GM21360 (cell line): ENCODE results near the gene ADD1.

Source experiments
- ATAC-seq: cut with Tn5 transposase; IDR thresholded peaks from one replicate; pipeline ENCODE4 v1.9.1; 2021; ENCODE audit warnings: mild to moderate bottlenecking, moderate library complexity; ENCODE audit not compliant: unreplicated experiment

Gene ADD1

DNA sequence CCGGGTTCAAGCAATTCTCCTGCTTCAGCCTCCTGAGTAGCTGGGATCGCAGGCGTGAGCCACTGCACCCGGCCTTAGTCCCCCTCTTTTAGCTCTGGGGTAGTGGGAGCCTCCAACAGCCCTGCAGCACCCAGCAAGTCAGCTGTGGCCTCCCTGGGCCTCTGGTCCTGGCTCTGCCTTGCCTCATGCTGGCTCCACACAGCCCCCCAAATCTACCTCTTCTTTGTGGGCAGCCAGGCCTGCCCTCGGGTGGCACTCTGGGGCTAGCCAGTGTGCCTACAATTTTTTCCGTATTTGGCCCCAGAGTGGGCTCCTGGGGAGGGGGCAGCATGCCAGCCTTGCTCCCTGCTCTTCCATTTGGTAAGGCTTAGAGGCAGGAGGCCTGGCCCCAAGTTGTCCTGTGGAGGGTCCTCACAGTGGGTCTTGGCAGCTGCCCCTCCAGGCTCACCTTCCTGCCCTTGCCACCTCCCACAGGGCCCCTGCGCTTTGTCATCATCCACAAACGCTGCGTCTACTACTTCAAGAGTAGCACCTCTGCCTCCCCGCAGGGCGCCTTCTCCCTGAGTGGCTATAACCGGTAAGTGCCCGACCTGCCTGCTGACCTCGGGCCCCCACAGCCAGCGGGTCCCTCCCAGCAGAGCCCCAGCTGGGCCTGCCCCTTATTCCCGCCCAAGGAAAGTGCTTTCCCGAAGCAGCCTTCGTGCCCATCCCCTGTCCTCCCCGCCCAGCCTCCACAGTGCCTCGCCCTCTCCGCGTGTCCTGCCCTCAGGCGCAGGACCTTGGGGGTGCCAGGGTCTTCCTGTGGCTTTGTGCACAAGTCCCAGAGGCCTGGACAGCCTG lies 21.0 kb upstream of the ADD1 start:
- ATAC-seq = no peak

- no peak for ATAC-seq
These were observed 20.4 kb upstream of the ADD1 start for GRCh38 chr4:2823301-2823670.

DNA sequence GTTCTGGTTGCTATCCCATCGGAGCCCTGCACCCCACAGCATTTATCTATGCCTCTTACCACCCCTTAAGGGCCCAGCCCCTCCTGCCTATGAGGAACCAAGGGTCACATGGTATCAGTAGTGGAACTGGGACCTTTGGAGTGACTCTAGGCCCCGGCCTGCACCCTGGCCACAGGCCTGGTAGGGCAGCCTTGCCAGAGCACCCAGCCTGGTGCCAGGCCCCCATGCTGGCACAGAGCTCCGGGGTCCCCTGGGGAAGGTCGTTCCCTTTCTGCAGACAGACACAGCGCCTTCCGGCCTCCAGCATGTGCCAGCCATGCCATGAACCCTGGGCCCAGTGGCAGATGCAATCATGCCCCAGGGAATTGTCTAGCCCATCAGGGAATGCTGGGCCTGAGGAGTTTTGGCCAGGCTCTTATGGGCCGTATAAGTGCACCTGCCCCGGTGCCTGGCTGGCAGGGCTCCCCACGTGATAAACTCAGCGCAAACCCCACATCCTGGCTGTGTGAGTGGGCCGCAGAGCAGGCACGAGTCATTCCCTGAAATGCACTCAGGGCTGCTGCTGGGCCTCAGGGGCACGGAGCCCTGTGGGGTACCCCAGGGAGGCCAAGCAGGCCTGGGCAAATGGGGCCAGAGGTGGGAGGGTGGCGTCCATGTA lies 19.8 kb upstream of the ADD1 start:
- no peak for ATAC-seq

- ATAC-seq = no peak
These were observed 19.3 kb upstream of the ADD1 start for GRCh38 chr4:2824329-2824835.

DNA sequence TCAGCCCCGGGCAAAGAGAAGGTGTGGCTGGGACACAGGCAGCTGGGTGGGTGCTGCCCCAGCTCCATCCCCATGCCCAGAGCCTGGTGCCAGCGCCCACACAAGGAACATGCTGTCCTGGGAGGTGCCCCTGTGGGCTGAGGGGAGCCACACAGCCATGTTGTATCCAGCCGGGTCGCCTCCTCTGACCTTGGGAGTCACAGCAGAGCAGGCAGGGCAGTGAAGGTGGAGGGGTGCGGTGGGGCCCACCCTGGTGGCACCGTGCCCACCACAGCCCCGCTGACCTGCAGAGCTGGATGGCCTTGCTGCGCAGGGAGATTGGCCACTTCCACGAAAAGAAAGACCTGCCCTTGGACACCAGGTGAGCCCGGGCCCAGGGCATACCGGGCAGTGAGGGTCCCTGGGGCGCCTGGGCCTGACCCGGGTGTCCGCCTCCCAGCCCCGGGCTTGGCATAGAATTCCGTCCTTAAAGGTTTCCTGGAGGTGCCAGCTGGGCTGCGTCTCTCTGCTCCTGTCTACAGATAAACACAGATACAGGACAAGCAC lies 18.7 kb upstream of the ADD1 start:
- ATAC-seq = no peak

- no peak for ATAC-seq
These were observed 17.9 kb upstream of the ADD1 start for GRCh38 chr4:2825740-2826139.

DNA sequence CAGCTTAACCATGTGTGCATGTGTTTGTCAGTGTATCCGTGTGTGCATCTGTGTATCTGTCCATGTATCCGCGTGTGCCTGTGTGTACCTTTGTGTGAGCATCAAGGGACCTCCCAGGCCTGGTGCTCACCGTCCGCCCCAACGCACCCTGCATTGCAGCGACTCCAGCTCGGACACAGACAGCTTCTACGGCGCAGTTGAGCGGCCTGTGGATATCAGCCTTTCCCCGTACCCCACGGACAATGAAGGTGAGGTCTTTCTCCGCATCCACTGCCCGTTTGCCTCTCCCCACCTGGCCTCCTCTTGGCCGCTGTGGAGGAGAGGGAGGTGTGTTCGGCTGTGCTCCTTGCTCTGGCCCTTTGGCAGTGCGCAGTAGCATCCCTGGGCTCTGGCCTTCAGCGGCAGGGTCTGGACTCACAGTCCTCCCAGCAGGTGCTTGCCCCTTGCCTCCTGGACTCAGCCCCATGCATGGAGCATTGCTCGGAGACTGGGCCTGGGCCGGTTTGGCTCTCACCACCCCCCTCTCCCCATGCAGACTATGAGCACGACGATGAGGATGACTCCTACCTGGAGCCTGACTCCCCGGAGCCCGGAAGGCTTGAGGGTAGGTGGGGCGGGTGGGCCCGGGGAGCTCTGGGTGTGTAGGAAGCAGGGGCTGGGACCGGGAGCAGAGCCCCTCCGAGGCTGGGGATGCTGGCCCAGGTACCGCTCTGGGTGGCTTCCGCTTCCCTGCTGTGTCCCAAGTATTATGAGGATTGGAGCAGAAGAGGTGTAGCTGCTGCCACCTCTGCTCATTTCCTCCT lies 16.4 kb upstream of the ADD1 start:
- ATAC-seq = no peak

DNA sequence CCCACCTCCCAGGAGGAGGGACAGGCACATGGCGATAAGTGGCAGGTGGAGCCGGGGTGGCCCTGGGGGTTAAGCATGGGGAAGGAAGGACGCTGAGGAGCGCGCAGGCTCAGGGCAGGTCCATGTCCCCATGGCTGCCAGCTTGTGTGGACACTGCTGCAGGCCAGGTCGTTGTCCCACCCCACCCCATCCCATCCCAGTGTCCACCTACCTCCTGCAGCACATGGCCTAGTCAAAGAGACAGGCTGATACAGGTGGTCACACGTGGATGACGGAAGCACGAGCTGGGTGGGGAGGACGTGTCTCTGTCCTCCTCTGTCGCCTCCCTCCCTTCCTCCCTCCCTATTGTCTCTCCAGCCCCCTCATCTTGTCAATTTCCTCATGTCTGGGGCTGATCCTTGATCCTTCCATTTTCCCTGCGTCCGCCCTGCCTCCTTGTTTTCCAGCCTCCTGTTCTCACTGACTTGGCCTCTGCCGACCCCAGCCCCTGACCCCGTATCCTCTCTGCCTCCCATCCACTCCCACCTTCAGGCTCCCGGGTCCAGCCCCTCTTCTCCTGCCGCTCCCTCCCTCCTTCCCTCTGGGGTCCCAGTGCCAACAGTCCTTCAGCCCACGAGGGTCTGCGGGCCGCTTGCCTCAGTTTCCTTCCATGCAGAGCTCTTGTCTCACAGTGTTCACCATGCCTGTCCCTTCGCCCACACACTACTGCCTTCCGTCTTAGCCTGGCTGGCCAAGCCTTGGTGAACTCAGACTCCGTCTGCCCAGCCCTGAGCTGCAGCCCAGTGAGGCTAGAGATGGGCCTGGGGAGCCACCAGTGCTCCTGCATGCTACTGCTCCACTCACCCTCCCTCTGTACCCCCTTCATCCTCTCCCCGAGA lies 15.5 kb upstream of the ADD1 start:
- no peak for ATAC-seq

GRCh38 chr4:2828758-2829181 lies 14.9 kb upstream of the ADD1 start:
- ATAC-seq = no peak

GRCh38 chr4:2829321-2829932 lies 14.2 kb upstream of the ADD1 start:
- no peak for ATAC-seq

- ATAC-seq = no peak
These were observed 13.7 kb upstream of the ADD1 start for GRCh38 chr4:2829933-2830451.

GRCh38 chr4:2830632-2831610 lies 12.7 kb upstream of the ADD1 start:
- no peak for ATAC-seq

- no peak for ATAC-seq
These were observed 11.9 kb upstream of the ADD1 start for GRCh38 chr4:2831611-2832308.

DNA sequence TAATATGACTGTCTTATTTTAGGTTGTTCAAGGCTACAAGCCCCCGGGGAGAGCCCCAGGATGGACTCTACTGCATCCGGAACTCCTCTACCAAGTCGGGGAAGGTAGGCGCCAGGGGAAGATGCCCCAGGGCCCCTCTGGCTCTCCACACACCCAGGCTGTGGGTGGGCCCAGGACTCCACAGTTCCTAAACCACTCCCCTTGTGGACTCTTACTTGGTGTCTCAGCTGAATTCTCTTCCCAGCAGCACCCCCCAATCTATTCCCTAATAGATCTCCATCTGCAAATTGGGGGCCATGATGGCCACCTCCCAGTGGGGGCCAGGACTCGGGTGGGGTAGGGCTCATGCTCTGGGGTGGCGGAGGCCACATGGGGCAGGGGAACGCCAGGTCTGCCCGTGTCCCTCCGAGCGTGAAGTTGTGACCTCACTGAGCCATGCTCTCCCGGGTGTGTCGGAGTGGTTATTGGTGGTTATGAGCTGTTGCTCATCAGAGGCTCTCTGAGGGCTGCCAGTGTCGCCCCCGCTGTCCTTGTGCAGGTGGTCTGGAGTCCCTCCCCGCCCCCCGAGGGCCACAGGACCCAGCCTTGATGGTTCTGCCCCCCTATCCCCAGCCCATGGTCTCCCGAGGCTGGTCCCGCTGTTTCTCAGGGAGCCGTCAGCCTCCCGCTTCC lies 11.2 kb upstream of the ADD1 start:
- peak; percentile 63 for ATAC-seq

- no peak for ATAC-seq
These were observed 10.5 kb upstream of the ADD1 start for GRCh38 chr4:2832981-2833670.

DNA sequence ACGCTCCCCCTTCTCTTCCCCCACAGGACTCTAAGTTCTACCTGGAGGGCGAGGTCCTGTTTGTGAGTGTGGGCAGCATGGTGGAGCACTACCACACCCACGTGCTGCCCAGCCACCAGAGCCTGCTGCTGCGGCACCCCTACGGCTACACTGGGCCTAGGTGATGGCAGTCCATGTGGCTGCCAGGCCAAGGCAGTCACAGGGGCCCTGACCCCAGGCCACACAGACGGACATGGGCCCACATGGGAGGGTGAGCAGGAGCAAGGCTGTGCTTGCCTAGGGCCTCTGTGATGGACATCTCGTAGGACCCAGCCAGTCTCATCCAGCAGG lies 10.0 kb upstream of the ADD1 start:
- ATAC-seq = no peak
